Lung (tissue), 12 donors: Measurements from ENCODE around the gene SAG. TPM values are rescaled to one million over a fixed set of nuclear protein-coding genes. Genes with fewer than 3 reads are reported as not detected.

Experiments used
- ATAC-seq: fragments of 200-7000 bp; cut with Tn5 transposase; one replicate; pipeline ENCODE4 v1.9.1; 2020; ENCODE audit warnings: moderate number of reproducible peaks; ENCODE audit not compliant: insufficient read depth, low FRiP score
- DNase-seq, 3 donors: peaks; one replicate each; pipeline ENCODE4 v3.0.0-alpha.2; 2013 to 2017
- H3K27ac ChIP-seq, 2 donors: one replicate each; pipeline ENCODE4 v1.5.1; 2013; ENCODE audit warnings: mild to moderate bottlenecking in 2 of 2, moderate library complexity in 2 of 2, control low read depth in 1 of 2, inconsistent platforms in 1 of 2, low read depth in 1 of 2, low read length in 1 of 2
- H3K27me3 ChIP-seq, 3 donors: one replicate each; pipeline ENCODE4 v1.5.1; 2013; ENCODE audit warnings: low read length in 2 of 3; ENCODE audit not compliant: control insufficient read depth in 3 of 3, insufficient read depth in 3 of 3
- H3K36me3 ChIP-seq, 4 donors: one replicate each; pipeline ENCODE4 v1.5.1; 2013; ENCODE audit warnings: low read length in 4 of 4, mild to moderate bottlenecking in 1 of 4, moderate library complexity in 1 of 4; ENCODE audit not compliant: control insufficient read depth in 4 of 4, insufficient read depth in 4 of 4
- H3K4me1 ChIP-seq, 5 donors: one replicate each; pipeline ENCODE4 v1.5.1; 2013; ENCODE audit warnings: low read length in 5 of 5, mild to moderate bottlenecking in 2 of 5, moderate library complexity in 1 of 5; ENCODE audit not compliant: control insufficient read depth in 5 of 5, insufficient read depth in 5 of 5
- H3K4me3 ChIP-seq: one replicate; pipeline ENCODE4 v1.5.1; 2013; ENCODE audit warnings: mild to moderate bottlenecking, control low read depth, moderate library complexity
- H3K9ac ChIP-seq, 2 donors: one replicate each; pipeline ENCODE4 v1.5.1; 2013; ENCODE audit warnings: low read length in 2 of 2, control low read depth in 1 of 2; ENCODE audit not compliant: insufficient read depth in 1 of 2
- H3K9me3 ChIP-seq, 4 donors: one replicate each; pipeline ENCODE4 v1.5.1; 2013; ENCODE audit warnings: low read length in 3 of 4, mild to moderate bottlenecking in 1 of 4, moderate library complexity in 1 of 4; ENCODE audit not compliant: control insufficient read depth in 4 of 4, insufficient read depth in 3 of 4
- CTCF ChIP-seq: IDR thresholded peaks from 2 replicates; pipeline ENCODE4 v1.5.1; 2012; ENCODE audit warnings: mild to moderate bottlenecking; ENCODE audit errors: control extremely low read depth, extremely low read depth
- WGBS, 2 donors: extraction: QIAGEN DNeasy Blood & Tissue Kit; methylation state at CpG; one replicate each; pipeline ENCODE4 v1.1.7; 2013; 5-methylcytosine and 5-hydroxymethylcytosine counted together
- polyA plus RNA-seq, 2 donors: library from polyadenylated mRNA; stranded (reverse); fragments of 200-250 nt; gene quantifications; one replicate each; pipeline ENCODE4 v1.2.1, GENCODE V29; 2013
- total RNA-seq, 2 donors: library from RNA; depleted of rRNA in 1 of 2; stranded (reverse); fragments of >200 nt in 1 of 2; gene quantifications; one replicate each; pipeline ENCODE4 v1.2.1, GENCODE V29; 2014 to 2021
- donor health status: control.
- donor health status: control.
- donor health status: Bipolar disorder and iron deficiency.
- donor health status: healthy.
- donor health status: DM: yes; HTN: yes; CAD: no.

SAG gene
- total and polyA plus RNA-seq, 4 donors, result 0.03 to 0.46 (median 0.22) TPM; not detected in 1

GRCh38 chr2:233338046-233338445 lies 30.4 kb downstream of the SAG start:
- WGBS, 2 donors, result 82% methylated on average over 5 of the region's 5 CpGs
- Histone ChIP-seq H3K36me3 (no peaks in the 10 kb centered on the region), H3K9ac (no peak overlapping the region), H3K4me1 (no peaks in the 10 kb centered on the region), H3K4me3 (no peak overlapping the region), H3K27me3 (no peaks in the 10 kb centered on the region), H3K9me3 (peaks cover 0 to 2% (median 0%) of the 10 kb centered on the region in 4 donors), H3K27ac (no peak overlapping the region)
- no peak for TF ChIP-seq CTCF
- ATAC-seq, result no peak
- DNase-seq, result no peak

- Histone ChIP-seq H3K27ac (no peak overlapping the region), H3K9ac (no peak overlapping the region), H3K9me3 (peaks cover 0 to 2% (median 0%) of the 10 kb centered on the region in 4 donors), H3K4me3 (no peak overlapping the region), H3K4me1 (no peaks in the 10 kb centered on the region), H3K27me3 (no peaks in the 10 kb centered on the region), H3K36me3 (no peaks in the 10 kb centered on the region)
- ATAC-seq (no peak), DNase-seq (no peak)
- TF ChIP-seq CTCF, result no peak
- whole genome bisulfite sequencing, 2 donors, result 81 to 82% methylated on average over 3 of the region's 3 CpGs
Measured at GRCh38 chr2:233338812-233339368, 31.3 kb downstream of the SAG start.

DNA sequence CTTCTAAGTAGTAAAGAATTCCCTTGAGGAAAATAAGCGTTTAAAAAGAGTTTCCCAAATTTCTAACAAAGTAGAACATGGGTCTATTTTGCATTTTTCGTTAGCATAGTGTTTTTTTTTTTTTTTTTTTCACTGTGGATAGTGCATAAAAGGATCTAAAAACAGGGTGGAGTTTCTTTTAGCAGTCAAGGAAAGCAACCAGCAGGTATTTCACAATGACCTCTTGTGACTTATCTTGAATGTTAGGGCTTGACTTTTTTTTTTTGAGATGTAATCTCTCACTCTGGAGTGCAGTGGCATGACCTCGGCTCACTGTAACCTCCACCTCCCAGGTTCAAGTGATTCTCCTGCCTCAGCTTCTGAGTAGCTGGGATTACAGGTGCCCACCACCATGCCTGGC lies 31.8 kb downstream of the SAG start:
- Histone ChIP-seq H3K27me3 (no peaks in the 10 kb centered on the region), H3K27ac (no peak overlapping the region), H3K4me3 (no peak overlapping the region), H3K4me1 (no peaks in the 10 kb centered on the region), H3K9me3 (peaks cover 0 to 2% (median 0%) of the 10 kb centered on the region in 4 donors), H3K36me3 (no peaks in the 10 kb centered on the region), H3K9ac (no peak overlapping the region)
- no peak for ATAC-seq
- 12 to 48% methylated on average over 3 of the region's 3 CpGs for WGBS, 2 donors
- DNase-seq, result peak in 1 of 3 donors; percentile 26
- no peak for TF ChIP-seq CTCF

DNA sequence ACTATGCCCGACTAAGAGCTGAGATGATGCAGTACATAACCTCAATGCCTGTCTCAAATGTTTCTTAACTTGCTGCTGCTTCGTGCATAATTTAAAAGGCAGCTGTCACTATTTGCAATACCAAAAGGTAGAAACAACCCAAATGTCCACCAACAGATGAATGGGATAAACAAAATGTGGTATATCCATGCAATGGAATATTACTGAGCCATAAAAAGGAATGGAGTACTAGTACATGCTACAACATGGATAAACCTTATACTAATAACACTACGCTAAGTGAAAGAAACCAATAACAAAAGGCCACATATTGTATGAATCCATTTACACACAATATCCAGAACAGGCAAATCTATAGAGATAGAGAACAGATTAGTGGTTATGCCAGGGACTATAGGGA lies 33.7 kb downstream of the SAG start:
- Histone ChIP-seq H3K36me3 (no peaks in the 10 kb centered on the region), H3K4me3 (no peak overlapping the region), H3K27ac (no peak overlapping the region), H3K9ac (no peak overlapping the region), H3K9me3 (peaks cover 0 to 2% (median 0%) of the 10 kb centered on the region in 4 donors), H3K4me1 (no peaks in the 10 kb centered on the region), H3K27me3 (no peaks in the 10 kb centered on the region)
- no peak for TF ChIP-seq CTCF
- ATAC-seq (no peak), DNase-seq (no peak)
- 97 to 98% methylated on average over 3 of the region's 3 CpGs for WGBS, 2 donors
